ENCODE data around the gene ANKS1B. TPM values are rescaled to one million over a fixed set of nuclear protein-coding genes. Genes with fewer than 3 reads are reported as not detected.
A peak's percentile ranks its signal among the peaks of the same experiment; 100 is the strongest.
"Not testable (repeated sequence)": the region's sequence is repeated elsewhere in the genome, so short reads cannot be mapped to it uniquely, and the experiment has no call there.

Gene ANKS1B
- total RNA-seq, 1 donor: not detected

- DNase-seq (ENCODE audit: low read depth in 2 of 3, low spot score in 2 of 3): no peak
Observed at GRCh38 chr12:99768758-99769157, 216.0 kb downstream of the ANKS1B start.

- DNase-seq (ENCODE audit: low read depth in 2 of 3, low spot score in 2 of 3): peak in 1 of 3 donors; percentile 2
Observed at GRCh38 chr12:99767809-99768208, 216.9 kb downstream of the ANKS1B start.

GRCh38 chr12:99766408-99766807, 218.3 kb downstream of the ANKS1B start:
- DNase-seq (ENCODE audit: low read depth in 2 of 3, low spot score in 2 of 3): no peak

- DNase-seq (ENCODE audit: low read depth in 2 of 3, low spot score in 2 of 3): no peak
Observed at GRCh38 chr12:99765469-99766114, 219.1 kb downstream of the ANKS1B start.

- no peak for DNase-seq (ENCODE audit: low read depth in 2 of 3, low spot score in 2 of 3)
Observed at GRCh38 chr12:99759444-99759843, 225.3 kb downstream of the ANKS1B start.

GRCh38 chr12:99758997-99759396, 225.7 kb downstream of the ANKS1B start:
- no peak for DNase-seq (ENCODE audit: low read depth in 2 of 3, low spot score in 2 of 3)

- no peak for DNase-seq (ENCODE audit: low read depth in 2 of 3, low spot score in 2 of 3)
Observed at GRCh38 chr12:99752740-99753139, 232.0 kb downstream of the ANKS1B start.

GRCh38 chr12:99746538-99746937, 238.2 kb downstream of the ANKS1B start:
- no peak for DNase-seq (ENCODE audit: low read depth in 2 of 3, low spot score in 2 of 3)

- no peak for DNase-seq (ENCODE audit: low read depth in 2 of 3, low spot score in 2 of 3)
Observed at GRCh38 chr12:99745895-99746294, 238.8 kb downstream of the ANKS1B start.

- no peak for DNase-seq (ENCODE audit: low read depth in 2 of 3, low spot score in 2 of 3)
Observed at GRCh38 chr12:99745121-99745520, 239.6 kb downstream of the ANKS1B start.

GRCh38 chr12:99736760-99737269, 247.9 kb downstream of the ANKS1B start:
- no peak for DNase-seq (ENCODE audit: low read depth in 2 of 3, low spot score in 2 of 3)

- DNase-seq (ENCODE audit: low read depth in 2 of 3, low spot score in 2 of 3): no peak
Observed at GRCh38 chr12:99732131-99732530, 252.6 kb downstream of the ANKS1B start.

- no peak for DNase-seq (ENCODE audit: low read depth in 2 of 3, low spot score in 2 of 3)
Observed at GRCh38 chr12:99722690-99723486, 261.8 kb downstream of the ANKS1B start.

GRCh38 chr12:99721715-99722275, 262.9 kb downstream of the ANKS1B start:
- no peak for DNase-seq (ENCODE audit: low read depth in 2 of 3, low spot score in 2 of 3)

- not testable (repeated sequence) for DNase-seq (ENCODE audit: low read depth in 2 of 3, low spot score in 2 of 3)
Observed at GRCh38 chr12:99720083-99720465, 264.7 kb downstream of the ANKS1B start.

- DNase-seq (ENCODE audit: low read depth in 2 of 3, low spot score in 2 of 3): not testable (repeated sequence)
Observed at GRCh38 chr12:99719411-99720082, 265.2 kb downstream of the ANKS1B start.

- not testable (repeated sequence) for DNase-seq (ENCODE audit: low read depth in 2 of 3, low spot score in 2 of 3)
Observed at GRCh38 chr12:99715841-99716510, 268.8 kb downstream of the ANKS1B start.

GRCh38 chr12:99714921-99715320, 269.8 kb downstream of the ANKS1B start:
- DNase-seq (ENCODE audit: low read depth in 2 of 3, low spot score in 2 of 3): not testable (repeated sequence)

GRCh38 chr12:99713946-99714520, 270.7 kb downstream of the ANKS1B start:
- no peak for DNase-seq (ENCODE audit: low read depth in 2 of 3, low spot score in 2 of 3)

GRCh38 chr12:99712281-99712680, 272.5 kb downstream of the ANKS1B start:
- DNase-seq (ENCODE audit: low read depth in 2 of 3, low spot score in 2 of 3): no peak
